K562 (cell line): ENCODE data around the gene MBOAT7. TPM values are rescaled to one million over a fixed set of nuclear protein-coding genes. Genes with fewer than 3 reads are reported as not detected.

Experiments used
- ATF7 ChIP-seq: fragments of 450-650 bp; IDR thresholded peaks from 2 replicates; pipeline ENCODE4 v1.7.1; 2014; ENCODE audit warnings: mild to moderate bottlenecking, moderate library complexity
- CBFB ChIP-seq: sonication (generic); formaldehyde crosslinking; IDR thresholded peaks from 2 replicates; pipeline ENCODE4 v1.4.0; 2020; ENCODE audit warnings: mild to moderate bottlenecking, missing genetic modification reagents
- CHD2 ChIP-seq: IDR thresholded peaks from 2 replicates; pipeline ENCODE4 v1.6.1; 2011; ENCODE audit warnings: low read depth, low read length
- CREB1 ChIP-seq, 2 experiments: sonication (generic) in 1 of 2; formaldehyde crosslinking in 1 of 2; IDR thresholded peaks; 2 replicates each; pipeline versions ENCODE4 v1.6.1 to v1.8.0; 2012 to 2022; ENCODE audit warnings: inconsistent platforms in 1 of 2, mild to moderate bottlenecking in 1 of 2, missing genetic modification reagents in 1 of 2, moderate library complexity in 1 of 2
- EHMT2 ChIP-seq: fragments of 450-650 bp; IDR thresholded peaks from 2 replicates; pipeline ENCODE4 v1.6.1; 2018; ENCODE audit warnings: antibody characterized with exemption
- ETV5 ChIP-seq: sonication (generic); formaldehyde crosslinking; IDR thresholded peaks from 2 replicates; pipeline ENCODE4 v1.4.0; 2020; ENCODE audit warnings: low read depth, mild to moderate bottlenecking, missing genetic modification reagents
- HDAC2 ChIP-seq: fragments of 450-650 bp; IDR thresholded peaks from 2 replicates; pipeline ENCODE4 v1.6.1; 2016; ENCODE audit warnings: mild to moderate bottlenecking
- LCOR ChIP-seq: sonication (generic); formaldehyde crosslinking; IDR thresholded peaks from 2 replicates; pipeline ENCODE4 v1.8.0; 2022; ENCODE audit warnings: mild to moderate bottlenecking, missing genetic modification reagents
- MAZ ChIP-seq, 2 experiments: fragments of 450-650 bp in 1 of 2; sonication (generic) in 1 of 2; formaldehyde crosslinking; IDR thresholded peaks in 1 of 2; conservative IDR thresholded peaks in 1 of 2; 2 replicates each; pipeline versions ENCODE4 v1.4.0 to v1.5.0; 2020; ENCODE audit warnings: mild to moderate bottlenecking in 1 of 2, missing genetic modification reagents in 1 of 2
- NCOA2 ChIP-seq, 2 experiments: fragments of 450-650 bp; IDR thresholded peaks; 2 replicates each; pipeline ENCODE4 v1.6.1; 2018; ENCODE audit warnings: mild to moderate bottlenecking in 2 of 2, moderate library complexity in 1 of 2; ENCODE audit not compliant: partially characterized antibody in 2 of 2
- NR1H2 ChIP-seq: sonication (generic); formaldehyde crosslinking; IDR thresholded peaks from 2 replicates; pipeline ENCODE4 v1.4.0; 2020; ENCODE audit warnings: mild to moderate bottlenecking, missing genetic modification reagents
- NRF1 ChIP-seq, 2 experiments: fragments of 450-650 bp; IDR thresholded peaks in 1 of 2; conservative IDR thresholded peaks in 1 of 2; 2 replicates each; pipeline ENCODE4 v1.6.1; 2014; ENCODE audit warnings: mild to moderate bottlenecking in 2 of 2
- PHB ChIP-seq: fragments of 250-450 bp; sonication (Bioruptor Pico); IDR thresholded peaks from 2 replicates; pipeline ENCODE4 v1.5.0; 2021
- SMC3 ChIP-seq: conservative IDR thresholded peaks from 2 replicates; pipeline ENCODE4 v1.6.1; 2011; ENCODE audit warnings: low read depth, low read length, improper control_type of control experiment; ENCODE audit not compliant: insufficient read depth
- WHSC1 ChIP-seq: IDR thresholded peaks from one replicate; pipeline ENCODE4 v1.6.1; 2012; ENCODE audit warnings: low read length, control low read depth, inconsistent platforms
- ZFX ChIP-seq: sonication (generic); formaldehyde crosslinking; IDR thresholded peaks from 2 replicates; pipeline ENCODE4 v1.8.0; 2022; ENCODE audit warnings: mild to moderate bottlenecking, missing genetic modification reagents, moderate library complexity
- ZNF274 ChIP-seq: IDR thresholded peaks from 2 replicates; pipeline ENCODE4 v1.6.1; 2011; ENCODE audit warnings: low read depth, mild to moderate bottlenecking, low read length, moderate library complexity, borderline replicate concordance
- ZNF445 ChIP-seq: fragments of 250-450 bp; sonication (Bioruptor Pico); IDR thresholded peaks from 2 replicates; pipeline ENCODE4 v1.4.0; 2020; ENCODE audit warnings: low read depth, mild to moderate bottlenecking, moderate library complexity
- ZNF644 ChIP-seq: fragments of 200-800 bp; sonication (Bioruptor generic); IDR thresholded peaks from 2 replicates; pipeline ENCODE4 v1.6.1; 2016; ENCODE audit warnings: low read depth, missing genetic modification characterization, missing compliant biosample characterization
- polyA plus RNA-seq, 8 experiments: library from polyadenylated mRNA; depleted of rRNA in 4 of 8; stranded (reverse) in 5 of 8; unstranded in 3 of 8; fragments of >200 nt; fragmentation: Nextera tagmentation in 2 of 8; fragmentation: Illumina TruSeq in 1 of 8; extraction: Ambion mirVana in 2 of 8; extraction: Trizol in 1 of 8; gene quantifications; 2 replicates each; pipeline versions ENCODE4 v1.2.1 to v1.2.3, GENCODE V29; 2011 to 2014; ENCODE audit warnings: inconsistent platforms in 1 of 8, missing spikeins in 1 of 8
- total RNA-seq, 7 experiments: library from RNA; depleted of rRNA in 6 of 7; stranded (reverse); fragments of >200 nt in 6 of 7; fragmentation: Illumina TruSeq in 2 of 7; extraction: Trizol in 2 of 7; gene quantifications; 2 replicates each; pipeline versions ENCODE4 v1.2.1 to v1.2.3, GENCODE V29; 2011 to 2021; ENCODE audit warnings: low replicate concordance in 1 of 7
- TF ChIP-seq, protein P1 (sequence below): sonication (generic); formaldehyde crosslinking; IDR thresholded peaks from 2 replicates; pipeline ENCODE4 v1.8.1; 2022; ENCODE audit warnings: missing genetic modification reagents
- TF ChIP-seq, protein P2 (sequence below): IDR thresholded peaks from 2 replicates; pipeline ENCODE4 v1.6.1; 2012; ENCODE audit warnings: low read depth, low read length, improper control_type of control experiment, borderline replicate concordance
- TF ChIP-seq, protein P3 (sequence below): fragments of 250-450 bp; sonication (Bioruptor Pico); IDR thresholded peaks from 2 replicates; pipeline ENCODE4 v1.8.0; 2022; ENCODE audit warnings: inconsistent platforms
- TF ChIP-seq, protein P4 (sequence below): fragments of 250-450 bp; sonication (Bioruptor Pico); IDR thresholded peaks from 2 replicates; pipeline ENCODE4 v1.8.0; 2022; ENCODE audit warnings: inconsistent platforms, mild to moderate bottlenecking, moderate library complexity, borderline replicate concordance

Gene MBOAT7
- total and polyA plus RNA-seq, 9 of the 15 experiments (the other 6 are each of a cell fraction or from before 2014, with no cell fraction given) = 1.4 to 153 (median 56.1) TPM

DNA sequence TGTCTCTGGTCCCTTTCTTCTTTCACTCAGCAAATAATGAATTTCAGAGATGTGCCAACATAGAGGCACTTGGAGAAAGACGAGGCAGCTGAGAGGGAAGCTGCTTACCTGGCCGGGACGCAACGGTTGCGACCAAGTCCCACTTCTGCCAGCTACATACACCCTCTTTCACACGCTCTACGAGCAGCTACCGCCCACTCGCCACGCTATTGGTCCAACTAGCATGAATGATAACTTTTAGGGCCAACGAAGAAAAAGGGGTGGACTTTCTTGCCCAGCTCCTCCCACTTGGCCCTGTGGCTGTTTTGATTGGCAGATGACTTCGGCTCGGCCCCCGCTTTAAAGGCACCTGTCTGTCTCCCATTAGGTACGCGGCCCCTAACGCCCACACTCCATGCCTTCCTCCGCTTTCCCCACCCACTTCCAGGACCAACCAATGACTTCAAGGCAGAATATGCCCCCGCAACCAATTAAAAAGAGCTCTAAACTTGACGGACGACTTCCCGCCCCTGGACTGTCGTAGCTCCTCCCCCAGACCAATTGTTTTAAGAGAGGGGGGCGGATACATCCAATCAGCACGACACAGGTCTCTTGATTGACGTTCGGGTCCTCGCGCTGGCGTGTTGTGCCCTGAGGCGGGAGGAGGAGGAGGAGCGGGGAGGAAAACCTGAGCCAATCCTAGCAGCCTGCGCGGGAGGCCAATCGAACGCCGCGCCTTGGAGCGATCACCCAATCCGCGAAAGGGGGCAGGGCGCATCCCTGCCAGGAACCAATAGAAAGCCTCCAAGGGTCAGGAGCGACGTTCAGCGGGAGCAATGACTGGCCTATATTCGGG, 52.3 kb downstream of the MBOAT7 start (continued):
- TF ChIP-seq CBFB (CRISPR knock-in tag) (no peak), ZNF274 (no peak), ZFX (CRISPR knock-in tag) (no peak), WHSC1 (no peak), NCOA2 (IDR thresholded peaks at IDR 0.05; ENCODE audit: partially characterized antibody in 2 of 2) (no peak), EHMT2 (no peak), ATF7 (peak; percentile 83), LCOR (no peak), ETV5 (CRISPR knock-in tag) (no peak), HDAC2 (no peak), ZNF644 (tag) (no peak), CHD2 (peak; percentile 93), CREB1 (IDR thresholded peaks at IDR 0.05) (0 out of 2 replicates have a peak, but pooled peaks have one; percentile 45), CREB1 (CRISPR knock-in tag; IDR thresholded peaks at IDR 0.05) (peak; percentile 40; the same call in 1 of the 2 replicates), PHB (CRISPR knock-in tag) (no peak), MAZ (CRISPR knock-in tag; conservative IDR thresholded peaks at IDR 0.05 in 1 of 2, IDR thresholded peaks at IDR 0.05 in 1 of 2) (peak; percentile 66 to 71; a peak in 3 of 4 replicates), NRF1 (conservative IDR thresholded peaks at IDR 0.05 in 1 of 2, IDR thresholded peaks at IDR 0.05 in 1 of 2) (peak; percentile 92 to 93), SMC3 (no peak), NR1H2 (CRISPR knock-in tag) (no peak), ZNF445 (CRISPR knock-in tag) (no peak)
- TF ChIP-seq, protein P1, sequence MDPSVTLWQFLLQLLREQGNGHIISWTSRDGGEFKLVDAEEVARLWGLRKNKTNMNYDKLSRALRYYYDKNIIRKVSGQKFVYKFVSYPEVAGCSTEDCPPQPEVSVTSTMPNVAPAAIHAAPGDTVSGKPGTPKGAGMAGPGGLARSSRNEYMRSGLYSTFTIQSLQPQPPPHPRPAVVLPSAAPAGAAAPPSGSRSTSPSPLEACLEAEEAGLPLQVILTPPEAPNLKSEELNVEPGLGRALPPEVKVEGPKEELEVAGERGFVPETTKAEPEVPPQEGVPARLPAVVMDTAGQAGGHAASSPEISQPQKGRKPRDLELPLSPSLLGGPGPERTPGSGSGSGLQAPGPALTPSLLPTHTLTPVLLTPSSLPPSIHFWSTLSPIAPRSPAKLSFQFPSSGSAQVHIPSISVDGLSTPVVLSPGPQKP (CRISPR knock-in tag) = no peak
- TF ChIP-seq, protein P2, sequence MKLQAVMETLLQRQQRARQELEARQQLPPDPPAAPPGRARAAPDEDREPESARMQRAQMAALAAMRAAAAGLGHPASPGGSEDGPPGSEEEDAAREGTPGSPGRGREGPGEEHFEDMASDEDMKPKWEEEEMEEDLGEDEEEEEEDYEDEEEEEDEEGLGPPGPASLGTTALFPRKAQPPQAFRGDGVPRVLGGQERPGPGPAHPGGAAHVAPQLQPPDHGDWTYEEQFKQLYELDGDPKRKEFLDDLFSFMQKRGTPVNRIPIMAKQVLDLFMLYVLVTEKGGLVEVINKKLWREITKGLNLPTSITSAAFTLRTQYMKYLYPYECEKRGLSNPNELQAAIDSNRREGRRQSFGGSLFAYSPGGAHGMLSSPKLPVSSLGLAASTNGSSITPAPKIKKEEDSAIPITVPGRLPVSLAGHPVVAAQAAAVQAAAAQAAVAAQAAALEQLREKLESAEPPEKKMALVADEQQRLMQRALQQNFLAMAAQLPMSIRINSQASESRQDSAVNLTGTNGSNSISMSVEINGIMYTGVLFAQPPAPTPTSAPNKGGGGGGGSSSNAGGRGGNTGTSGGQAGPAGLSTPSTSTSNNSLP = 0 out of 2 replicates have a peak, but pooled peaks have one; percentile 27
- TF ChIP-seq, protein P3, sequence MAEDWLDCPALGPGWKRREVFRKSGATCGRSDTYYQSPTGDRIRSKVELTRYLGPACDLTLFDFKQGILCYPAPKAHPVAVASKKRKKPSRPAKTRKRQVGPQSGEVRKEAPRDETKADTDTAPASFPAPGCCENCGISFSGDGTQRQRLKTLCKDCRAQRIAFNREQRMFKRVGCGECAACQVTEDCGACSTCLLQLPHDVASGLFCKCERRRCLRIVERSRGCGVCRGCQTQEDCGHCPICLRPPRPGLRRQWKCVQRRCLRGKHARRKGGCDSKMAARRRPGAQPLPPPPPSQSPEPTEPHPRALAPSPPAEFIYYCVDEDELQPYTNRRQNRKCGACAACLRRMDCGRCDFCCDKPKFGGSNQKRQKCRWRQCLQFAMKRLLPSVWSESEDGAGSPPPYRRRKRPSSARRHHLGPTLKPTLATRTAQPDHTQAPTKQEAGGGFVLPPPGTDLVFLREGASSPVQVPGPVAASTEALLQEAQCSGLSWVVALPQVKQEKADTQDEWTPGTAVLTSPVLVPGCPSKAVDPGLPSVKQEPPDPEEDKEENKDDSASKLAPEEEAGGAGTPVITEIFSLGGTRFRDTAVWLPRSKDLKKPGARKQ (CRISPR knock-in tag) = no peak
- TF ChIP-seq, protein P4, sequence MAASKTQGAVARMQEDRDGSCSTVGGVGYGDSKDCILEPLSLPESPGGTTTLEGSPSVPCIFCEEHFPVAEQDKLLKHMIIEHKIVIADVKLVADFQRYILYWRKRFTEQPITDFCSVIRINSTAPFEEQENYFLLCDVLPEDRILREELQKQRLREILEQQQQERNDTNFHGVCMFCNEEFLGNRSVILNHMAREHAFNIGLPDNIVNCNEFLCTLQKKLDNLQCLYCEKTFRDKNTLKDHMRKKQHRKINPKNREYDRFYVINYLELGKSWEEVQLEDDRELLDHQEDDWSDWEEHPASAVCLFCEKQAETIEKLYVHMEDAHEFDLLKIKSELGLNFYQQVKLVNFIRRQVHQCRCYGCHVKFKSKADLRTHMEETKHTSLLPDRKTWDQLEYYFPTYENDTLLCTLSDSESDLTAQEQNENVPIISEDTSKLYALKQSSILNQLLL = no peak
